Liver (tissue), 9 donors: Measurements from ENCODE around the gene PPM1B. TPM values are rescaled to one million over a fixed set of nuclear protein-coding genes. Genes with fewer than 3 reads are reported as not detected.
"Not testable (repeated sequence)": the region's sequence is repeated elsewhere in the genome, so short reads cannot be mapped to it uniquely, and the experiment has no call there.

Experiments
- DNase-seq: peaks from one replicate; pipeline ENCODE4 v3.0.0-alpha.2; 2017; ENCODE audit warnings: low spot score
- H3K27ac ChIP-seq, 2 donors: one replicate each; pipeline ENCODE4 v1.7.0; 2013; ENCODE audit warnings: inconsistent platforms in 2 of 2, low read length in 2 of 2, control low read depth in 1 of 2, low read depth in 1 of 2, mild to moderate bottlenecking in 1 of 2
- H3K27me3 ChIP-seq, 4 donors: one replicate each; pipeline versions ENCODE4 v1.6.1 to v1.7.0; 2013; ENCODE audit warnings: low read length in 3 of 4, inconsistent platforms in 1 of 4, mild to moderate bottlenecking in 1 of 4, moderate library complexity in 1 of 4; ENCODE audit not compliant: control insufficient read depth in 4 of 4, insufficient read depth in 4 of 4
- H3K36me3 ChIP-seq, 4 donors: one replicate each; pipeline versions ENCODE4 v1.6.1 to v1.7.0; 2013; ENCODE audit warnings: low read length in 3 of 4, mild to moderate bottlenecking in 3 of 4, low read depth in 1 of 4, moderate library complexity in 1 of 4; ENCODE audit not compliant: control insufficient read depth in 4 of 4, insufficient read depth in 3 of 4
- H3K4me1 ChIP-seq, 4 donors: one replicate each; pipeline versions ENCODE4 v1.6.1 to v1.7.0; 2013; ENCODE audit warnings: low read length in 3 of 4, mild to moderate bottlenecking in 3 of 4, moderate library complexity in 1 of 4; ENCODE audit not compliant: control insufficient read depth in 4 of 4, insufficient read depth in 4 of 4
- H3K4me3 ChIP-seq, 3 donors: one replicate each; pipeline versions ENCODE4 v1.6.1 to v1.7.0; 2013; ENCODE audit warnings: low read length in 3 of 3, control low read depth in 1 of 3, low read depth in 1 of 3, mild to moderate bottlenecking in 1 of 3
- H3K9ac ChIP-seq, 2 donors: one replicate each; pipeline ENCODE4 v1.7.0; 2013; ENCODE audit warnings: low read length in 2 of 2, mild to moderate bottlenecking in 2 of 2, moderate library complexity in 2 of 2, control low read depth in 1 of 2, low read depth in 1 of 2
- H3K9me3 ChIP-seq, 4 donors: one replicate each; pipeline versions ENCODE4 v1.6.1 to v1.7.0; 2013; ENCODE audit warnings: low read length in 3 of 4; ENCODE audit not compliant: control insufficient read depth in 4 of 4
- ATF3 ChIP-seq: IDR thresholded peaks from 2 replicates; pipeline ENCODE4 v1.6.1; 2016; ENCODE audit warnings: antibody characterized with exemption
- EGR1 ChIP-seq, 2 donors: IDR thresholded peaks; 2 replicates each; pipeline ENCODE4 v1.6.1; 2016 to 2018; ENCODE audit warnings: antibody characterized with exemption in 2 of 2, low read depth in 2 of 2
- FOXA2 ChIP-seq: IDR thresholded peaks from 2 replicates; pipeline ENCODE4 v1.6.1; 2016; ENCODE audit warnings: antibody characterized with exemption
- GABPA ChIP-seq, 2 donors: IDR thresholded peaks in 1 of 2; conservative IDR thresholded peaks in 1 of 2; 2 replicates each; pipeline ENCODE4 v1.6.1; 2016; ENCODE audit warnings: antibody characterized with exemption in 2 of 2, mild to moderate bottlenecking in 1 of 2, moderate library complexity in 1 of 2
- HNF4A ChIP-seq, 2 donors: conservative IDR thresholded peaks; 2 replicates each; pipeline ENCODE4 v1.6.1; 2016; ENCODE audit warnings: antibody characterized with exemption in 2 of 2, mild to moderate bottlenecking in 2 of 2
- HNF4G ChIP-seq: IDR thresholded peaks from 2 replicates; pipeline ENCODE4 v1.6.1; 2016; ENCODE audit warnings: antibody characterized with exemption
- NR2F2 ChIP-seq: IDR thresholded peaks from 2 replicates; pipeline ENCODE4 v1.6.1; 2016; ENCODE audit warnings: antibody characterized with exemption
- RAD21 ChIP-seq, 2 donors: IDR thresholded peaks; 2 replicates each; pipeline ENCODE4 v1.6.1; 2016; ENCODE audit warnings: antibody characterized with exemption in 2 of 2, mild to moderate bottlenecking in 2 of 2
- REST ChIP-seq: IDR thresholded peaks from 2 replicates; pipeline ENCODE4 v1.6.1; 2016; ENCODE audit warnings: antibody characterized with exemption, mild to moderate bottlenecking
- RXRA ChIP-seq, 2 donors: IDR thresholded peaks; 2 replicates each; pipeline ENCODE4 v1.6.1; 2017 to 2018; ENCODE audit warnings: antibody characterized with exemption in 2 of 2, mild to moderate bottlenecking in 1 of 2
- SP1 ChIP-seq: IDR thresholded peaks from 2 replicates; pipeline ENCODE4 v1.6.1; 2018; ENCODE audit warnings: antibody characterized with exemption, mild to moderate bottlenecking
- TAF1 ChIP-seq: conservative IDR thresholded peaks from 2 replicates; pipeline ENCODE4 v1.6.1; 2016; ENCODE audit warnings: antibody characterized with exemption, mild to moderate bottlenecking
- YY1 ChIP-seq: IDR thresholded peaks from 2 replicates; pipeline ENCODE4 v1.6.1; 2016; ENCODE audit warnings: antibody characterized with exemption, mild to moderate bottlenecking
- WGBS: extraction: QIAGEN DNeasy Blood & Tissue Kit; methylation state at CpG from one replicate; pipeline ENCODE4 v1.1.7; 2013; 5-methylcytosine and 5-hydroxymethylcytosine counted together
- polyA plus RNA-seq, 2 donors: library from polyadenylated mRNA; stranded (reverse) in 1 of 2; unstranded in 1 of 2; fragments of 200-250 nt in 1 of 2; fragments of >200 nt in 1 of 2; fragmentation: Nextera tagmentation in 1 of 2; extraction: Ambion mirVana in 1 of 2; gene quantifications; one replicate each; pipeline versions ENCODE4 v1.2.1 to v1.2.3, GENCODE V29; 2013 to 2015
- total RNA-seq, 2 donors: library from RNA; depleted of rRNA; stranded (reverse); fragments of >200 nt; gene quantifications; one replicate each; pipeline ENCODE4 v1.2.3, GENCODE V29; 2014
- TF ChIP-seq, protein P1 (sequence below): IDR thresholded peaks from 2 replicates; pipeline ENCODE4 v1.6.1; 2016; ENCODE audit warnings: antibody characterized with exemption
- TF ChIP-seq, protein P2 (sequence below): fragments of 150-350 bp; IDR thresholded peaks from 2 replicates; pipeline ENCODE4 v1.5.1; 2017; ENCODE audit warnings: improper control_type of control experiment, low read depth, low read length; ENCODE audit not compliant: missing input control
- TF ChIP-seq, protein P3 (sequence below): IDR thresholded peaks from 2 replicates; pipeline ENCODE4 v1.6.1; 2016; ENCODE audit warnings: antibody characterized with exemption
- donor health status: healthy.
- donor health status: healthy.
- donor health status: healthy.
- donor health status: healthy.
- donor health status: healthy.

The PPM1B gene
- total and polyA plus RNA-seq, 4 donors, result 13.5 to 38.5 (median 30.8) TPM

- H3K9me3 ChIP-seq, result peaks cover 0 to 4% (median under 1%) of the 10 kb centered on the region in 4 donors
- DNase-seq, result no peak
- no peaks in the 10 kb centered on the region for H3K27me3 ChIP-seq
- WGBS, result 79% methylated on average over 3 of the region's 3 CpGs
- H3K36me3 ChIP-seq, result no peaks in the 10 kb centered on the region
- peaks cover 0 to 9% (median 7%) of the 10 kb centered on the region in 4 donors for H3K4me1 ChIP-seq
- H3K27ac ChIP-seq, result no peak overlapping the region
- no peak overlapping the region for H3K4me3 ChIP-seq
- no peak overlapping the region for H3K9ac ChIP-seq
- TF ChIP-seq RXRA (IDR thresholded peaks at IDR 0.05) (no peak), ATF3 (no peak), HNF4G (no peak), REST (no peak), YY1 (no peak), RAD21 (IDR thresholded peaks at IDR 0.05) (no peak)
Measured at GRCh38 chr2:44250376-44250775, 81.7 kb downstream of the PPM1B start.

- no peak for DNase-seq
- no peak overlapping the region for H3K27ac ChIP-seq
- 94% methylated on average over 2 of the region's 2 CpGs for WGBS
- H3K9me3 ChIP-seq, result peaks cover 0 to 4% (median under 1%) of the 10 kb centered on the region in 4 donors
- H3K4me3 ChIP-seq, result no peak overlapping the region
- no peaks in the 10 kb centered on the region for H3K27me3 ChIP-seq
- no peak overlapping the region for H3K9ac ChIP-seq
- no peak for TF ChIP-seq RXRA (IDR thresholded peaks at IDR 0.05)
- TF ChIP-seq EGR1 (IDR thresholded peaks at IDR 0.05; ENCODE audit: low read depth in 2 of 2), result no peak
- TF ChIP-seq, protein P1, sequence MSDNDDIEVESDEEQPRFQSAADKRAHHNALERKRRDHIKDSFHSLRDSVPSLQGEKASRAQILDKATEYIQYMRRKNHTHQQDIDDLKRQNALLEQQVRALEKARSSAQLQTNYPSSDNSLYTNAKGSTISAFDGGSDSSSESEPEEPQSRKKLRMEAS, result no peak
- TF ChIP-seq, protein P2, sequence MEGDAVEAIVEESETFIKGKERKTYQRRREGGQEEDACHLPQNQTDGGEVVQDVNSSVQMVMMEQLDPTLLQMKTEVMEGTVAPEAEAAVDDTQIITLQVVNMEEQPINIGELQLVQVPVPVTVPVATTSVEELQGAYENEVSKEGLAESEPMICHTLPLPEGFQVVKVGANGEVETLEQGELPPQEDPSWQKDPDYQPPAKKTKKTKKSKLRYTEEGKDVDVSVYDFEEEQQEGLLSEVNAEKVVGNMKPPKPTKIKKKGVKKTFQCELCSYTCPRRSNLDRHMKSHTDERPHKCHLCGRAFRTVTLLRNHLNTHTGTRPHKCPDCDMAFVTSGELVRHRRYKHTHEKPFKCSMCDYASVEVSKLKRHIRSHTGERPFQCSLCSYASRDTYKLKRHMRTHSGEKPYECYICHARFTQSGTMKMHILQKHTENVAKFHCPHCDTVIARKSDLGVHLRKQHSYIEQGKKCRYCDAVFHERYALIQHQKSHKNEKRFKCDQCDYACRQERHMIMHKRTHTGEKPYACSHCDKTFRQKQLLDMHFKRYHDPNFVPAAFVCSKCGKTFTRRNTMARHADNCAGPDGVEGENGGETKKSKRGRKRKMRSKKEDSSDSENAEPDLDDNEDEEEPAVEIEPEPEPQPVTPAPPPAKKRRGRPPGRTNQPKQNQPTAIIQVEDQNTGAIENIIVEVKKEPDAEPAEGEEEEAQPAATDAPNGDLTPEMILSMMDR, result no peak
- TF ChIP-seq SP1, result no peak
- no peak for TF ChIP-seq TAF1
- TF ChIP-seq HNF4A (conservative IDR thresholded peaks at IDR 0.05), result no peak
- TF ChIP-seq GABPA (IDR thresholded peaks at IDR 0.05 in 1 of 2, conservative IDR thresholded peaks at IDR 0.05 in 1 of 2), result no peak
- TF ChIP-seq YY1, result no peak
- TF ChIP-seq REST, result no peak
- TF ChIP-seq HNF4G, result no peak
- TF ChIP-seq, protein P3, sequence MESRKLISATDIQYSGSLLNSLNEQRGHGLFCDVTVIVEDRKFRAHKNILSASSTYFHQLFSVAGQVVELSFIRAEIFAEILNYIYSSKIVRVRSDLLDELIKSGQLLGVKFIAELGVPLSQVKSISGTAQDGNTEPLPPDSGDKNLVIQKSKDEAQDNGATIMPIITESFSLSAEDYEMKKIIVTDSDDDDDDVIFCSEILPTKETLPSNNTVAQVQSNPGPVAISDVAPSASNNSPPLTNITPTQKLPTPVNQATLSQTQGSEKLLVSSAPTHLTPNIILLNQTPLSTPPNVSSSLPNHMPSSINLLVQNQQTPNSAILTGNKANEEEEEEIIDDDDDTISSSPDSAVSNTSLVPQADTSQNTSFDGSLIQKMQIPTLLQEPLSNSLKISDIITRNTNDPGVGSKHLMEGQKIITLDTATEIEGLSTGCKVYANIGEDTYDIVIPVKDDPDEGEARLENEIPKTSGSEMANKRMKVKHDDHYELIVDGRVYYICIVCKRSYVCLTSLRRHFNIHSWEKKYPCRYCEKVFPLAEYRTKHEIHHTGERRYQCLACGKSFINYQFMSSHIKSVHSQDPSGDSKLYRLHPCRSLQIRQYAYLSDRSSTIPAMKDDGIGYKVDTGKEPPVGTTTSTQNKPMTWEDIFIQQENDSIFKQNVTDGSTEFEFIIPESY, result no peak
- TF ChIP-seq FOXA2, result no peak
- no peak for TF ChIP-seq NR2F2
- no peak for TF ChIP-seq ATF3
- H3K4me1 ChIP-seq, result no peaks in the 10 kb centered on the region
- no peaks in the 10 kb centered on the region for H3K36me3 ChIP-seq
Measured at GRCh38 chr2:44254023-44254422, 85.3 kb downstream of the PPM1B start.

DNA sequence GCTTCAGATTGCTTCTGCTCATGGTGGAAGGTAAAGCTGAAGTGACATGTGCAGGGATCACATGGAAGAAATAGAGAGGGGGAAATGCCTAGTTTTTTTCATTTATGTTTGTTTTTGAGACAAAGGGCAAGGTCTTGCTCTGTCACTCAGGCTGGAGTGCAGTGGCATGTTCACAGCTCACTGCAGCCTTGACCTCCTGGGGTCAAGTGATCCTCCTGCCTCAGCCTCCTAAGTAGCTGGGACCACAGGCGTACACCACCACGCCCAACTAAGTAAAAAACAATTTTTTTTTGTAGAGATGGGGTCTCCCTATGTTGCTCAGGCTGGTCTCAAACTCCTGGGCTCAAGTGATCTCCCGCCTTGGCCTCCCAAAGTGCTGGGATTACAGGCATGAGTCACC, 87.0 kb downstream of the PPM1B start:
- not testable (repeated sequence) for H3K27ac ChIP-seq, H3K4me1 ChIP-seq, H3K9ac ChIP-seq, H3K27me3 ChIP-seq, DNase-seq, H3K36me3 ChIP-seq, H3K4me3 ChIP-seq, H3K9me3 ChIP-seq
- 94% methylated on average over 3 of the region's 3 CpGs for WGBS
